Measurements from ENCODE around the gene GPR153. TPM values are rescaled to one million over a fixed set of nuclear protein-coding genes. Genes with fewer than 3 reads are reported as not detected.
"Not testable (repeated sequence)": the region's sequence is repeated elsewhere in the genome, so short reads cannot be mapped to it uniquely, and the experiment has no call there.

Gene GPR153
- total RNA-seq (2014; rRNA removed; shearing (Covaris generic)) (8.0 and 8.6 TPM in 2 replicates), polyA plus RNA-seq (2016; fragmentation: Nextera tagmentation; extraction: Ambion mirVana) (0.69 and 0.84 TPM in 2 replicates)

- peak; percentile 73 for DNase-seq
- H3K4me1 ChIP-seq (ENCODE audit: insufficient read depth) = peaks cover 8% of the 10 kb centered on the region; the same call in 1 of the 2 replicates
- no peaks in the 10 kb centered on the region for H3F3A ChIP-seq (ENCODE audit: insufficient read depth)
- H4K20me1 ChIP-seq (ENCODE audit: insufficient read depth) = no peaks in the 10 kb centered on the region
- peak within 1 kb of the TSS; percentile 69 for H3K4me3 ChIP-seq
- peak within 1 kb of the TSS; percentile 67 for H3K4me2 ChIP-seq (ENCODE audit: unreplicated experiment)
- no peaks in the 10 kb centered on the region for H3K36me3 ChIP-seq (ENCODE audit: low read depth)
- no peaks in the 10 kb centered on the region for H3K27me3 ChIP-seq (replicated peaks; ENCODE audit: insufficient read depth)
- in situ Hi-C loops (cut with MboI) = no loop called here
- 2 to 3% methylated on average over 19 to 63 of the region's 78 CpGs for WGBS, 2 experiments (ENCODE audit: low coverage in 1 of 2, low lambda C conversion rate in 2 of 2, missing lambda C conversion rate in 2 of 2)
- H3K9me2 ChIP-seq (ENCODE audit: insufficient read depth) = no peaks in the 10 kb centered on the region
- no peak for TF ChIP-seq EZH2 (IDR thresholded peaks at IDR 0.05; ENCODE audit: insufficient read depth, poor library complexity, severe bottlenecking)
- no peak for TF ChIP-seq EZH2phosphoT487 (IDR thresholded peaks at IDR 0.05; ENCODE audit: insufficient read depth, low read depth)
- H3K9ac ChIP-seq = peak within 1 kb of the TSS; percentile 36
- H3K79me2 ChIP-seq (ENCODE audit: insufficient read depth) = no peaks in the 10 kb centered on the region
- no peak within 1 kb of the TSS for H3K27ac ChIP-seq
- H2AFZ ChIP-seq = peak within 1 kb of the TSS; percentile 80
- no peaks in the 10 kb centered on the region for H3K9me3 ChIP-seq (ENCODE audit: low read depth)
Measured at GRCh38 chr1:6260961-6261614, at the start of gene GPR153. GPR153 (minus strand) TSS chr1:6261098; CDS start chr1:6254905, 6,193 bp downstream.

GRCh38 chr1:6310116-6310848 is 49.4 kb upstream of the GPR153 start:
- in situ Hi-C loops (cut with MboI) = no loop called here
- no peaks in the 10 kb centered on the region for H3K79me2 ChIP-seq (ENCODE audit: insufficient read depth)
- H3K27ac ChIP-seq = no peak overlapping the region
- no peaks in the 10 kb centered on the region for H3K9me2 ChIP-seq (ENCODE audit: insufficient read depth)
- DNase-seq = no peak
- no peaks in the 10 kb centered on the region for H3K9me3 ChIP-seq (ENCODE audit: low read depth)
- H2AFZ ChIP-seq = no peak overlapping the region
- H3F3A ChIP-seq (ENCODE audit: insufficient read depth) = no peaks in the 10 kb centered on the region
- no peak overlapping the region for H3K4me2 ChIP-seq (ENCODE audit: unreplicated experiment)
- TF ChIP-seq EZH2phosphoT487 (IDR thresholded peaks at IDR 0.05; ENCODE audit: insufficient read depth, low read depth) = no peak
- no peak for TF ChIP-seq EZH2 (IDR thresholded peaks at IDR 0.05; ENCODE audit: insufficient read depth, poor library complexity, severe bottlenecking)
- WGBS, 2 experiments (ENCODE audit: low coverage in 1 of 2, low lambda C conversion rate in 2 of 2, missing lambda C conversion rate in 2 of 2) = 87 to 95% methylated on average over 9 of the region's 9 CpGs
- H3K9ac ChIP-seq = no peak overlapping the region
- no peak overlapping the region for H3K4me3 ChIP-seq
- H3K4me1 ChIP-seq (ENCODE audit: insufficient read depth) = no peaks in the 10 kb centered on the region
- H3K27me3 ChIP-seq (replicated peaks; ENCODE audit: insufficient read depth) = no peaks in the 10 kb centered on the region
- no peaks in the 10 kb centered on the region for H4K20me1 ChIP-seq (ENCODE audit: insufficient read depth)
- no peaks in the 10 kb centered on the region for H3K36me3 ChIP-seq (ENCODE audit: low read depth)

- in situ Hi-C loops (cut with MboI) = no loop called here
- no peaks in the 10 kb centered on the region for H3K27me3 ChIP-seq (replicated peaks; ENCODE audit: insufficient read depth)
- no peak for DNase-seq
- H4K20me1 ChIP-seq (ENCODE audit: insufficient read depth) = no peaks in the 10 kb centered on the region
- no peaks in the 10 kb centered on the region for H3K4me1 ChIP-seq (ENCODE audit: insufficient read depth)
- H3K9me3 ChIP-seq (ENCODE audit: low read depth) = no peaks in the 10 kb centered on the region
- H3K4me3 ChIP-seq = no peak overlapping the region
- H3K36me3 ChIP-seq (ENCODE audit: low read depth) = no peaks in the 10 kb centered on the region
- H3K9ac ChIP-seq = no peak overlapping the region
- H3K9me2 ChIP-seq (ENCODE audit: insufficient read depth) = no peaks in the 10 kb centered on the region
- H3K79me2 ChIP-seq (ENCODE audit: insufficient read depth) = no peaks in the 10 kb centered on the region
- no peak overlapping the region for H2AFZ ChIP-seq
- H3K4me2 ChIP-seq (ENCODE audit: unreplicated experiment) = no peak overlapping the region
- TF ChIP-seq EZH2phosphoT487 (IDR thresholded peaks at IDR 0.05; ENCODE audit: insufficient read depth, low read depth) = no peak
- no peak for TF ChIP-seq EZH2 (IDR thresholded peaks at IDR 0.05; ENCODE audit: insufficient read depth, poor library complexity, severe bottlenecking)
- no peak overlapping the region for H3K27ac ChIP-seq
- WGBS, 2 experiments (ENCODE audit: low coverage in 1 of 2, low lambda C conversion rate in 2 of 2, missing lambda C conversion rate in 2 of 2) = 91 to 92% methylated on average over 7 of the region's 7 CpGs
- H3F3A ChIP-seq (ENCODE audit: insufficient read depth) = no peaks in the 10 kb centered on the region
Measured at GRCh38 chr1:6309564-6309963, 48.7 kb upstream of the GPR153 start.

GRCh38 chr1:6308449-6308848 is 47.6 kb upstream of the GPR153 start:
- Histone ChIP-seq H2AFZ (no peak overlapping the region), H3K27ac (no peak overlapping the region)

GRCh38 chr1:6307682-6308081 is 46.8 kb upstream of the GPR153 start:
- H4K20me1 ChIP-seq (ENCODE audit: insufficient read depth); H3K9ac ChIP-seq; H3K79me2 ChIP-seq (ENCODE audit: insufficient read depth); H3K9me2 ChIP-seq (ENCODE audit: insufficient read depth); H3K4me1 ChIP-seq (ENCODE audit: insufficient read depth); DNase-seq; H3K27ac ChIP-seq; in situ Hi-C loops (cut with MboI); H3K36me3 ChIP-seq (ENCODE audit: low read depth); H2AFZ ChIP-seq; H3K9me3 ChIP-seq (ENCODE audit: low read depth); H3F3A ChIP-seq (ENCODE audit: insufficient read depth); H3K4me2 ChIP-seq (ENCODE audit: unreplicated experiment); H3K27me3 ChIP-seq (replicated peaks; ENCODE audit: insufficient read depth); H3K4me3 ChIP-seq: not testable (repeated sequence)
- WGBS, 2 experiments (ENCODE audit: low coverage in 1 of 2, low lambda C conversion rate in 2 of 2, missing lambda C conversion rate in 2 of 2) = 94 to 100% methylated on average over 7 of the region's 7 CpGs

More at GRCh38 chr1:6308449-6308848, 47.6 kb upstream of the GPR153 start:
- Histone ChIP-seq H3K79me2 (ENCODE audit: insufficient read depth) (no peaks in the 10 kb centered on the region), H3K4me3 (no peak overlapping the region), H3K36me3 (ENCODE audit: low read depth) (no peaks in the 10 kb centered on the region), H3K4me2 (ENCODE audit: unreplicated experiment) (no peak overlapping the region), H3K9ac (no peak overlapping the region), H3F3A (ENCODE audit: insufficient read depth) (no peaks in the 10 kb centered on the region), H3K9me2 (ENCODE audit: insufficient read depth) (no peaks in the 10 kb centered on the region), H4K20me1 (ENCODE audit: insufficient read depth) (no peaks in the 10 kb centered on the region), H3K4me1 (ENCODE audit: insufficient read depth) (no peaks in the 10 kb centered on the region), H3K27me3 (replicated peaks; ENCODE audit: insufficient read depth) (no peaks in the 10 kb centered on the region), H3K9me3 (ENCODE audit: low read depth) (no peaks in the 10 kb centered on the region)
- TF ChIP-seq EZH2 (IDR thresholded peaks at IDR 0.05; ENCODE audit: insufficient read depth, poor library complexity, severe bottlenecking) (no peak), EZH2phosphoT487 (IDR thresholded peaks at IDR 0.05; ENCODE audit: insufficient read depth, low read depth) (no peak)
- in situ Hi-C loops (cut with MboI) = no loop called here
- WGBS, 2 experiments (ENCODE audit: low coverage in 1 of 2, low lambda C conversion rate in 2 of 2, missing lambda C conversion rate in 2 of 2) = 94 to 97% methylated on average over 13 of the region's 13 CpGs
- no peak for DNase-seq

Data from GM23248 (cell line).